Suprapubic skin (tissue), 4 donors: Measurements from ENCODE around the gene DCD. TPM values are rescaled to one million over a fixed set of nuclear protein-coding genes. Genes with fewer than 3 reads are reported as not detected.

Source experiments
- DNase-seq, 2 donors: peaks; one replicate each; pipeline ENCODE4 v3.0.0-alpha.2; 2019; ENCODE audit warnings: low spot score in 2 of 2
- H3K27ac ChIP-seq: fragments of 200-600 bp; sonication (generic); one replicate; pipeline ENCODE4 v1.5.1; 2019
- H3K27me3 ChIP-seq: fragments of 200-600 bp; sonication (generic); one replicate; pipeline ENCODE4 v1.5.1; 2019
- H3K36me3 ChIP-seq: fragments of 200-600 bp; sonication (generic); one replicate; pipeline ENCODE4 v1.5.1; 2019
- H3K4me1 ChIP-seq: fragments of 200-600 bp; sonication (generic); one replicate; pipeline ENCODE4 v1.5.1; 2019
- H3K4me3 ChIP-seq: fragments of 200-600 bp; sonication (generic); one replicate; pipeline ENCODE4 v1.5.1; 2019; ENCODE audit warnings: mild to moderate bottlenecking
- H3K9me3 ChIP-seq: fragments of 200-600 bp; sonication (generic); one replicate; pipeline ENCODE4 v1.5.1; 2019
- CTCF ChIP-seq, 2 donors: fragments of 200-600 bp in 1 of 2; fragments of 450-650 bp in 1 of 2; sonication (generic) in 1 of 2; IDR thresholded peaks; one replicate each; pipeline ENCODE4 v1.5.1; 2016 to 2019; ENCODE audit warnings: antibody characterized with exemption in 2 of 2, mild to moderate bottlenecking in 1 of 2, moderate library complexity in 1 of 2
- EP300 ChIP-seq: sonication (generic); formaldehyde crosslinking; IDR thresholded peaks from one replicate; pipeline ENCODE4 v1.6.1; 2017; ENCODE audit warnings: antibody characterized with exemption
- POLR2A ChIP-seq, 2 donors: fragments of 450-650 bp; IDR thresholded peaks; one replicate each; pipeline ENCODE4 v1.6.1; 2017; ENCODE audit warnings: antibody characterized with exemption in 2 of 2, mild to moderate bottlenecking in 2 of 2, moderate library complexity in 2 of 2
- POLR2AphosphoS5 ChIP-seq, 3 donors: sonication (generic); formaldehyde crosslinking; IDR thresholded peaks; one replicate each; pipeline ENCODE4 v1.6.1; 2017; ENCODE audit warnings: antibody characterized with exemption in 3 of 3
- WGBS: methylation state at CpG from one replicate; pipeline ENCODE4 v1.1.5; 2018; 5-methylcytosine and 5-hydroxymethylcytosine counted together
- total RNA-seq, 4 donors: library from RNA; depleted of rRNA; stranded (reverse); fragments of >200 nt; gene quantifications; one replicate each; pipeline ENCODE4 v1.1.0, GENCODE V29; 2016

The DCD gene
- total RNA-seq, 4 donors from 2014 or later: 1,519 to 3,186 (median 2,298) TPM

- no peaks in the 10 kb centered on the region for H3K9me3 ChIP-seq
- DNase-seq: peak in 1 of 2 donors; percentile 32
- no peaks in the 10 kb centered on the region for H3K36me3 ChIP-seq
- H3K4me1 ChIP-seq: no peaks in the 10 kb centered on the region
- TF ChIP-seq EP300: no peak
- TF ChIP-seq POLR2A (IDR thresholded peaks at IDR 0.05): no peak
- no peak for TF ChIP-seq POLR2AphosphoS5 (IDR thresholded peaks at IDR 0.05)
- TF ChIP-seq CTCF (IDR thresholded peaks at IDR 0.05): no peak
- H3K4me3 ChIP-seq: no peak overlapping the region
- peaks cover 9% of the 10 kb centered on the region for H3K27me3 ChIP-seq
- 37% methylated on average over 6 of the region's 6 CpGs for WGBS
- no peak overlapping the region for H3K27ac ChIP-seq
Measured at GRCh38 chr12:54608156-54608555, 40.0 kb downstream of the DCD start.

GRCh38 chr12:54606556-54606955 is 41.6 kb downstream of the DCD start:
- H3K4me3 ChIP-seq: no peak overlapping the region
- peaks cover 9% of the 10 kb centered on the region for H3K27me3 ChIP-seq
- H3K27ac ChIP-seq: no peak overlapping the region
- TF ChIP-seq POLR2A (IDR thresholded peaks at IDR 0.05) (no peak), EP300 (no peak), POLR2AphosphoS5 (IDR thresholded peaks at IDR 0.05) (no peak), CTCF (IDR thresholded peaks at IDR 0.05) (no peak)
- no peaks in the 10 kb centered on the region for H3K36me3 ChIP-seq
- no peaks in the 10 kb centered on the region for H3K4me1 ChIP-seq
- no peaks in the 10 kb centered on the region for H3K9me3 ChIP-seq
- WGBS: 47% methylated on average over 3 of the region's 4 CpGs
- peak in 1 of 2 donors; percentile 47 for DNase-seq

GRCh38 chr12:54605138-54605970 is 42.8 kb downstream of the DCD start:
- DNase-seq: peak in 1 of 2 donors; percentile 8
- no peak for TF ChIP-seq EP300
- TF ChIP-seq POLR2A (IDR thresholded peaks at IDR 0.05): no peak
- no peak for TF ChIP-seq POLR2AphosphoS5 (IDR thresholded peaks at IDR 0.05)
- no peak for TF ChIP-seq CTCF (IDR thresholded peaks at IDR 0.05)
- no peaks in the 10 kb centered on the region for H3K9me3 ChIP-seq
- H3K4me1 ChIP-seq: no peaks in the 10 kb centered on the region
- no peaks in the 10 kb centered on the region for H3K36me3 ChIP-seq
- 86% methylated on average over 6 of the region's 6 CpGs for WGBS
- no peak overlapping the region for H3K4me3 ChIP-seq
- H3K27ac ChIP-seq: no peak overlapping the region
- peaks cover 7% of the 10 kb centered on the region for H3K27me3 ChIP-seq

GRCh38 chr12:54604436-54604835 is 43.7 kb downstream of the DCD start:
- H3K36me3 ChIP-seq: no peaks in the 10 kb centered on the region
- no peaks in the 10 kb centered on the region for H3K4me1 ChIP-seq
- TF ChIP-seq POLR2AphosphoS5 (IDR thresholded peaks at IDR 0.05): no peak
- no peak for TF ChIP-seq EP300
- no peak overlapping the region for H3K4me3 ChIP-seq
- DNase-seq: peak in 1 of 2 donors; percentile 37
- H3K27ac ChIP-seq: no peak overlapping the region
- WGBS: 86% methylated on average over 4 of the region's 4 CpGs
- H3K27me3 ChIP-seq: peaks cover 3% of the 10 kb centered on the region
- no peaks in the 10 kb centered on the region for H3K9me3 ChIP-seq

- Histone ChIP-seq H3K27ac (no peak overlapping the region), H3K9me3 (no peaks in the 10 kb centered on the region), H3K27me3 (peaks cover 3% of the 10 kb centered on the region), H3K4me1 (no peaks in the 10 kb centered on the region), H3K36me3 (no peaks in the 10 kb centered on the region), H3K4me3 (no peak overlapping the region)
- no peak for TF ChIP-seq POLR2A (IDR thresholded peaks at IDR 0.05)
- TF ChIP-seq CTCF (IDR thresholded peaks at IDR 0.05): no peak
- no peak for TF ChIP-seq POLR2AphosphoS5 (IDR thresholded peaks at IDR 0.05)
- no peak for TF ChIP-seq EP300
- peak in 1 of 2 donors; percentile 26 for DNase-seq
- 91% methylated on average over 5 of the region's 5 CpGs for WGBS
Measured at GRCh38 chr12:54603872-54604271, 44.3 kb downstream of the DCD start.
